Vagina (tissue), 2 donors: ENCODE measurements around the gene SFPQ. TPM values are rescaled to one million over a fixed set of nuclear protein-coding genes. Genes with fewer than 3 reads are reported as not detected.
A peak's percentile ranks its signal among the peaks of the same experiment; 100 is the strongest.

Experiments used
- DNase-seq, 2 donors: peaks; one replicate each; pipeline ENCODE4 v3.0.0-alpha.2; 2017; ENCODE audit errors: extremely low spot score in 2 of 2
- H3K27ac ChIP-seq: fragments of 200-600 bp; sonication (generic); one replicate; pipeline ENCODE4 v1.5.1; 2019
- H3K27me3 ChIP-seq: fragments of 200-600 bp; sonication (generic); one replicate; pipeline ENCODE4 v1.5.1; 2019
- H3K36me3 ChIP-seq, 2 donors: fragments of 200-600 bp; sonication (generic); one replicate each; pipeline ENCODE4 v1.5.1; 2017 to 2019
- H3K4me1 ChIP-seq: fragments of 200-600 bp; sonication (generic); one replicate; pipeline ENCODE4 v1.5.1; 2019
- H3K4me3 ChIP-seq, 2 donors: fragments of 200-600 bp; sonication (generic); 1 replicate in 1 of 2; 2 replicates in 1 of 2; pipeline ENCODE4 v1.5.1; 2016 to 2019
- H3K9me3 ChIP-seq: fragments of 200-600 bp; sonication (generic); one replicate; pipeline ENCODE4 v1.5.1; 2019
- CTCF ChIP-seq, 3 experiments: fragments of 450-650 bp in 2 of 3; fragments of 200-600 bp in 1 of 3; sonication (generic) in 1 of 3; IDR thresholded peaks; one replicate each; pipeline ENCODE4 v1.5.1; 2017 to 2019; ENCODE audit warnings: antibody characterized with exemption in 3 of 3, mild to moderate bottlenecking in 2 of 3, moderate library complexity in 2 of 3
- POLR2A ChIP-seq, 2 donors: fragments of 450-650 bp; IDR thresholded peaks; one replicate each; pipeline ENCODE4 v1.6.1; 2017; ENCODE audit warnings: antibody characterized with exemption in 2 of 2, mild to moderate bottlenecking in 2 of 2, moderate library complexity in 2 of 2
- POLR2AphosphoS5 ChIP-seq, 2 donors: sonication (generic); formaldehyde crosslinking; IDR thresholded peaks; one replicate each; pipeline ENCODE4 v1.9.0; 2017; ENCODE audit warnings: antibody characterized with exemption in 2 of 2, mild to moderate bottlenecking in 2 of 2, low read depth in 1 of 2; ENCODE audit not compliant: insufficient read depth in 1 of 2
- intact Hi-C: fragments of 100-400 bp; cut with DNase I; formaldehyde crosslinking; loops from one replicate; pipeline ENCODE4 v1.15.1; 2023
- total RNA-seq: library from RNA; depleted of rRNA; stranded (reverse); fragments of >200 nt; gene quantifications from one replicate; pipeline ENCODE4 v1.2.3, GENCODE V29; 2016

SFPQ gene
- total RNA-seq, 1 donor from 2014 or later, result 197 TPM

- no peaks in the 10 kb centered on the region for H3K4me1 ChIP-seq
- H3K36me3 ChIP-seq, result no peaks in the 10 kb centered on the region
- no peaks in the 10 kb centered on the region for H3K27me3 ChIP-seq
- H3K27ac ChIP-seq, result no peak overlapping the region
- no peak for DNase-seq
- intact Hi-C loops, result no loop called here
- H3K9me3 ChIP-seq, result no peaks in the 10 kb centered on the region
- no peak overlapping the region for H3K4me3 ChIP-seq
- TF ChIP-seq POLR2AphosphoS5 (IDR thresholded peaks at IDR 0.05; ENCODE audit: insufficient read depth in 1 of 2, low read depth in 1 of 2), result no peak
- TF ChIP-seq POLR2A (IDR thresholded peaks at IDR 0.05), result no peak
- TF ChIP-seq CTCF (IDR thresholded peaks at IDR 0.05), result no peak
These were observed 17.6 kb upstream of the SFPQ start for GRCh38 chr1:35210321-35211119.

GRCh38 chr1:35203295-35203694 lies 10.3 kb upstream of the SFPQ start:
- no peaks in the 10 kb centered on the region for H3K27me3 ChIP-seq
- no peaks in the 10 kb centered on the region for H3K36me3 ChIP-seq
- intact Hi-C loops, result loop anchor here (10.0 kb wide), 1 partner anchor 362 kb away; no protein-coding TSS in a partner anchor
- H3K4me1 ChIP-seq, result no peaks in the 10 kb centered on the region
- no peak for DNase-seq
- no peak overlapping the region for H3K4me3 ChIP-seq
- no peak for TF ChIP-seq POLR2AphosphoS5 (IDR thresholded peaks at IDR 0.05; ENCODE audit: insufficient read depth in 1 of 2, low read depth in 1 of 2)
- no peak overlapping the region for H3K27ac ChIP-seq
- no peaks in the 10 kb centered on the region for H3K9me3 ChIP-seq

GRCh38 chr1:35202048-35202719 lies 9.2 kb upstream of the SFPQ start:
- no peaks in the 10 kb centered on the region for H3K27me3 ChIP-seq
- H3K27ac ChIP-seq, result no peak overlapping the region
- H3K9me3 ChIP-seq, result no peaks in the 10 kb centered on the region
- H3K4me1 ChIP-seq, result no peaks in the 10 kb centered on the region
- intact Hi-C loops, result loop anchor here (10.0 kb wide), 1 partner anchor 363 kb away; no protein-coding TSS in a partner anchor
- H3K4me3 ChIP-seq, result no peak overlapping the region
- H3K36me3 ChIP-seq, result no peaks in the 10 kb centered on the region
- TF ChIP-seq POLR2AphosphoS5 (IDR thresholded peaks at IDR 0.05; ENCODE audit: insufficient read depth in 1 of 2, low read depth in 1 of 2) (peak in 1 of 2 donors; percentile 57), POLR2A (IDR thresholded peaks at IDR 0.05) (no peak), CTCF (IDR thresholded peaks at IDR 0.05) (peak; percentile 56 to 73 (median 63))
- DNase-seq, result no peak

- Histone ChIP-seq H3K4me1 (no peaks in the 10 kb centered on the region), H3K4me3 (no peak overlapping the region), H3K27me3 (no peaks in the 10 kb centered on the region), H3K27ac (no peak overlapping the region), H3K36me3 (no peaks in the 10 kb centered on the region), H3K9me3 (no peaks in the 10 kb centered on the region)
- TF ChIP-seq CTCF (IDR thresholded peaks at IDR 0.05) (no peak), POLR2AphosphoS5 (IDR thresholded peaks at IDR 0.05; ENCODE audit: insufficient read depth in 1 of 2, low read depth in 1 of 2) (no peak), POLR2A (IDR thresholded peaks at IDR 0.05) (no peak)
- intact Hi-C loops, result loop anchor here (10.0 kb wide), 1 partner anchor 363 kb away; no protein-coding TSS in a partner anchor
- no peak for DNase-seq
These were observed 8.7 kb upstream of the SFPQ start for GRCh38 chr1:35201631-35202030.

GRCh38 chr1:35192056-35192852 lies 691 bp downstream of the SFPQ start:
- Histone ChIP-seq H3K36me3 (peaks cover 0 to 40% of the 10 kb centered on the region in 2 donors), H3K9me3 (no peaks in the 10 kb centered on the region), H3K27ac (peak overlapping the region; percentile 100), H3K4me1 (peaks cover 48% of the 10 kb centered on the region), H3K4me3 (peak overlapping the region; percentile 93 to 99), H3K27me3 (no peaks in the 10 kb centered on the region)
- no peak for DNase-seq
- intact Hi-C loops, result no loop called here
- peak in 1 of 2 donors; percentile 25 for TF ChIP-seq POLR2AphosphoS5 (IDR thresholded peaks at IDR 0.05; ENCODE audit: insufficient read depth in 1 of 2, low read depth in 1 of 2)
- TF ChIP-seq POLR2A (IDR thresholded peaks at IDR 0.05), result peak in 1 of 2 donors; percentile 30
- peak in 1 of 3 experiments; percentile 6 for TF ChIP-seq CTCF (IDR thresholded peaks at IDR 0.05)
